Measurements from ENCODE around the gene ZNF90. TPM values are rescaled to one million over a fixed set of nuclear protein-coding genes. Genes with fewer than 3 reads are reported as not detected.
"Not testable (repeated sequence)": the region's sequence is repeated elsewhere in the genome, so short reads cannot be mapped to it uniquely, and the experiment has no call there.

The ZNF90 gene
- total RNA-seq, 1 donor from 2014 or later, result 23.7 TPM

DNA sequence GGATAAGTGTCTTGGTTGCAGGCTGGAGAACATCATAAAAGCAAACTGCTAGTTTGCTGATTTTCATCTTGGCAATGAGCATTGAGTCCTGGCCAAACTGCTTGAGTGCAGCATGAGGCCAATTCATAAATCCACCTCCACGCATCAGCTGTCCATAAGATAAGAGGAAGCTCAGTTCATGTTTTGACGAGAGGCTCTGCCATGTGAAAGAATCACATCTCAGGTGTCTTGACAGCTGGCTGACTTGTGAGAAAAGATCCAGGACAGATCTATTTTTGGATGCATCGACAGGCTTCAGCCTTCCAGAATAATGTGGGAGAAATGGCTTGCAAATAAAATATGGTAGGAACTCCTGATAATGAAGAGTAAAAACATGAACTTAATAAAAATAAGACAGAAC is 33.1 kb upstream of the ZNF90 start:
- no peak for DNase-seq (ENCODE audit: extremely low spot score, unreplicated experiment)
- Mint-ChIP-seq H3K4me1 (ENCODE audit: unreplicated experiment) (no peaks in the 10 kb centered on the region), H3K36me3 (no peaks in the 10 kb centered on the region), H3K27ac (no peak overlapping the region), H3K4me3 (no peak overlapping the region), H3K9me3 (no peaks in the 10 kb centered on the region), H3K27me3 (peaks cover 4% of the 10 kb centered on the region)
- no peak for TF ChIP-seq CTCF (conservative IDR thresholded peaks at IDR 0.05)

GRCh38 chr19:20045742-20046141 is 32.1 kb upstream of the ZNF90 start:
- H3K4me3 Mint-ChIP-seq, H3K27me3 Mint-ChIP-seq, H3K9me3 Mint-ChIP-seq: not testable (repeated sequence)

DNA sequence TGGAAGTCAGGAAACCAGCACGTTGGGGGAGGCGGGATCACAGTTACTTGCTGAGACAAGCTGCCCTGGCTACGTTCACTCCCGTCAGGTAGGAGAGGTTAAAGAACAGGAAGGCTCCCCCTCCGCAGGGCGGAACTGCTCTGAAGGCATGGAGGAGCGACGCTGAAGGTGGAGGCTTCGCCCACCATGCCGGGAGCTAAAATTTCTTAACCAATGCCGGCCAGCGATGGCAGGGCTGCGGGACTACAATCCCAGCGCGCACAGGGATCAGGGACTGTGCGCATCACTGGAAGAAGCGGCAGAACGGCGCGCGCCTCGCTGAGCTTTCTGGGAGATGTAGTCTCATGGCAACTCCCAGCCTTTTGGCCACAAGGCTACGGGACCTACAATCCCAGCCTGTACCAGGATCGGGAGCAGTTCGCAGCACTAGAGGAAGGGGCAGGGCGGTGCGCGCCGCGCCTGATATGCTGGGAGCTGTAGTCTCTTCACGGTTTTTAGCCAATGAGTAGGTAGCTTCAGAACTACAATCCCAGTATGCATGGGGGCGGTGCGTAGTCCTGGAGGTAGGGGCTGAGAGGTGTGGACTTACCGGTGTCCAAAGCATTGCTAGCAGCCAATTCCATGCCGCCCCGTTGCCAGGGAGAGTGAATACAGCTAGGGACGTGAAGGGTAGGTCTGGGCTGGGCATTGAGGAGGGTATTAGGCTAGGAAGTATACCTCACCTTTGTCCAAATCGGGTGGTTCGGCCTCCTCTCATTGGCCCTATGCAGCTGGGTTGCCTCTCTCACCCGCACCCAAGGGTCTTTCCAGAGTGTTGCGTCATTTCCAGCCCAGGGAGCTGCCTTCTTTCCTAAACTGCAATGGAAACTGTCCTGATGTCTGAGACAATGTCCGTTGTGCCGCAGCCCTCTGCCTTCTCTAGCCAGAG is 25.7 kb upstream of the ZNF90 start:
- Mint-ChIP-seq H3K36me3 (no peaks in the 10 kb centered on the region), H3K4me3 (peak overlapping the region; percentile 99), H3K4me1 (ENCODE audit: unreplicated experiment) (no peaks in the 10 kb centered on the region), H3K9me3 (no peaks in the 10 kb centered on the region), H3K27ac (peak overlapping the region; percentile 96), H3K27me3 (no peaks in the 10 kb centered on the region)
- peak; percentile 33 for TF ChIP-seq CTCF (conservative IDR thresholded peaks at IDR 0.05)
- peak; percentile 95 for DNase-seq (ENCODE audit: extremely low spot score, unreplicated experiment)

More at GRCh38 chr19:20045742-20046141, 32.1 kb upstream of the ZNF90 start:
- not testable (repeated sequence) for H3K36me3 Mint-ChIP-seq; H3K27ac Mint-ChIP-seq; DNase-seq (ENCODE audit: extremely low spot score, unreplicated experiment); H3K4me1 Mint-ChIP-seq (ENCODE audit: unreplicated experiment)

GRCh38 chr19:20058738-20059137 is 19.1 kb upstream of the ZNF90 start:
- DNase-seq (ENCODE audit: extremely low spot score, unreplicated experiment); H3K9me3 Mint-ChIP-seq; H3K27me3 Mint-ChIP-seq; H3K4me3 Mint-ChIP-seq; H3K27ac Mint-ChIP-seq; H3K4me1 Mint-ChIP-seq (ENCODE audit: unreplicated experiment); H3K36me3 Mint-ChIP-seq: not testable (repeated sequence)

- no peaks in the 10 kb centered on the region for H3K4me1 Mint-ChIP-seq (ENCODE audit: unreplicated experiment)
- H3K27me3 Mint-ChIP-seq, result no peaks in the 10 kb centered on the region
- H3K4me3 Mint-ChIP-seq, result no peak overlapping the region
- no peaks in the 10 kb centered on the region for H3K36me3 Mint-ChIP-seq
- DNase-seq (ENCODE audit: extremely low spot score, unreplicated experiment), result no peak
- no peaks in the 10 kb centered on the region for H3K9me3 Mint-ChIP-seq
- H3K27ac Mint-ChIP-seq, result no peak overlapping the region
- TF ChIP-seq CTCF (conservative IDR thresholded peaks at IDR 0.05), result no peak
These were observed 17.5 kb upstream of the ZNF90 start for GRCh38 chr19:20060282-20060681.

- no peaks in the 10 kb centered on the region for H3K36me3 Mint-ChIP-seq
- H3K4me3 Mint-ChIP-seq, result no peak overlapping the region
- no peak for DNase-seq (ENCODE audit: extremely low spot score, unreplicated experiment)
- peaks cover 7% of the 10 kb centered on the region for H3K27me3 Mint-ChIP-seq
- peaks cover 8% of the 10 kb centered on the region for H3K9me3 Mint-ChIP-seq
- H3K27ac Mint-ChIP-seq, result no peak overlapping the region
- TF ChIP-seq CTCF (conservative IDR thresholded peaks at IDR 0.05), result no peak
- no peaks in the 10 kb centered on the region for H3K4me1 Mint-ChIP-seq (ENCODE audit: unreplicated experiment)
These were observed 10.9 kb upstream of the ZNF90 start for GRCh38 chr19:20066861-20067260.
